ENCODE results near the gene TXNL4A.

Gene TXNL4A

DNA sequence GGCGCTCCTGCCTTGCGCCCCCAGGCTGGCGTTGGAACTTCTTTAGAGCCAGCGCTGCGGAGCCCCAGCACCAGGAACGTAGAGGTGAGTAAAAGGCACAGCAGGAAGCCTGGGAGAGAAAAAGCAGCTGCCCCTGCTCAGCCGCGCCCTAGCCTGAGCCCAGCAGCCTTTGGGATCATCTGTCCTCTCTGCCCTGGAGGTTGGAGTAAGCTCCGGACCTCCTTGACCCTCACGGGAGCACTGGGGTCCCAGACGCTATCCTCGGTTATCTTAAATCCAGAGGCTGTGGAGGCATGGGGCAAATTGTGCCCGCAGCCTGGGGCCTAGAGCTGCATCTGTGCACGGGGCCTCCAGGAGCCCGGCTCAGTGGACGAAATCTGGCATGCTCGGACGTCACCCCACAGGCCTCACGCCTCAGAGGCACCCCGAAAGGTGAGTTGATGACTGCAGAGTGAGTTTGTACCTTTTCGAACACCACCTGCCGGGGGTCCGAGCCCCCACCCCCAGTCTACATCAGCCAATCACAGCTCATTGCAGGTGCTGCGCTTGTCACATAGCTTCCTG is 35.3 kb downstream of the TXNL4A start:
- H3K27me3 Mint-ChIP-seq, result no peaks in the 10 kb centered on the region
- H3K4me3 Mint-ChIP-seq, result no peak overlapping the region
- peaks cover 14 to 19% of the 10 kb centered on the region in 2 donors for H3K36me3 Mint-ChIP-seq
- ATAC-seq (replicated peaks), result no peak
- H3K4me1 Mint-ChIP-seq, result peaks cover 24 to 34% of the 10 kb centered on the region in 2 donors
- no peak overlapping the region for H3K27ac Mint-ChIP-seq
- H3K9me3 Mint-ChIP-seq, result no peaks in the 10 kb centered on the region
- no peak for DNase-seq

DNA sequence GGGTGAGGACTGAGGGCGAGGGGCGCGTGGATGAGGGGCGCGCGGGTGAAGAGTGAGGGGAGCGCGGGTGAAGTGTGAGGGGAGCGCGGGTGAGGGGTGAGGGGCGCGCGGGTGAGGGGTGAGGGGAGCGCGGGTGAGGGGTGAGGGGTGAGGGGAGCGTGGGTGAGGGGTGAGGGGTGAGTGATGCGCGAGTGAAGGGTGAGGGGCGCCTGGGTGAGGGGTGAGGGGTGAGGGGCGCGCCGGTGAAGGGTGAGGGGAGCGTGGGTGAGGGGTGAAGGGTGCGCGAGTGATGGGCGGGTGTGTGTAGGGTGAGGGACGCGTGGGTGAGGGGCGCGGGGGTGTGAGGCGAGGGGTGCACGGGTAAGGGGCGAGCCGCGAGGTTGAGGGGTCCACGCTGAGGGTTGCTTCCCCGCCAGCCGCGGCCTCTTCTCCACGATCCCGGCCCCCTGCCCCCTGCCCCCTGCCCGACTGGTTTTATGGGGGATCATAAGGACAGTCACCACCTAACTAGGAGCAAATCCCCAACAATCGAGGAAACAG is 35.8 kb downstream of the TXNL4A start:
- Mint-ChIP-seq H3K27ac (peak overlapping the region; percentile 62), H3K9me3 (no peaks in the 10 kb centered on the region), H3K36me3 (peaks cover 14 to 19% of the 10 kb centered on the region in 2 donors), H3K4me3 (peak overlapping the region; percentile 46 to 76), H3K4me1 (peaks cover 28 to 39% of the 10 kb centered on the region in 2 donors), H3K27me3 (no peaks in the 10 kb centered on the region)
- no peak for ATAC-seq (replicated peaks)
- no peak for DNase-seq

DNA sequence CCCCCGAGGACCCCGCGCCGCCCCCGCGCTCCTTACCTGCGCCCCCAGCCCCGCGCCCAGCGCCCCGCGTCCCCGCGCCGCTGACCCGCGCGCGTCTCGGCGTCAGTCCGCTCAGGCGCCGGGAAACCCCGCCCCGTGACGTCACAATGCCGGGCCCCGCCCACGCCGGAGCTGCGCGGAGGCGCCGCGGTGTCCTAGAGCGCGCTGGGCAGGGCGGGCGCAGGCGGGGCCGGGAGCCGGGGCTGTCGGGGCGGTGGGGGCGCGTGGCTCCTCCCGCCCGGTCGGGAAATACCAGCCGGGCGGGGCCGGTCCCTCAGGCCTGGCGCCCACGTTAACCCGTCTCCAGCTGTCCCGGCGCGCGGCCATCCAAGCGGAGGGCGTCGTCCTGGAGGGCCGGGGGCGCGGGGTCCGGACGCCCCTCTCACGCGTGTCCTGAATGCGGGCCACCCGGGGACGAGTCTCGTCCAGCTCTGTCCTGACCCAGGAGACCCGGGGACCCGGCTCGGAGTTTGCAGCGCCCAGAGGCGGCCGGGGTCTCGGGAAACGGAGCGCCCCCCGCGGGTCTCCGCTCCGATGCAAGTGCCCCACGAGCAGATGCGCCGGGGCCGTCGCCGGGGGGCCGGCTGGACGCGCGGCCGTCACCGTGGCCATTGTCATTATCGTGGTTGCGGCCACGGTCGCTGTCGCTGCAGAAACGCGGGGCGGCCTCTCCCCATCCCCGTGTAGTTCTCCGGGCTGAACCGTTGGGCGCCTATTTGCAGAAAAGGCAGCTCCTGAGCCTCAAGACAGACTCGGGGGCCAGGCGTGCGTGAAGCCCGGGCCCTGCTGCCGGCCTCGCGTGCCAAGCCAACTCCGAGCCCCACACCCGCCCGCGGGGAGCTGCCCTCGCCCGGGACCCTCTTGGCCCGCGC is 36.6 kb downstream of the TXNL4A start, which contains the start of gene SLC66A2:
Gene SLC66A2 (minus strand): TSS at position 109 of the 911 bp plus-strand sequence. CDS start 727 bp downstream, outside the sequence.
- DNase-seq, result peak; percentile 79
- peaks cover 14 to 19% of the 10 kb centered on the region in 2 donors for H3K36me3 Mint-ChIP-seq
- H3K4me3 Mint-ChIP-seq, result peak within 1 kb of the TSS; percentile 88
- no peaks in the 10 kb centered on the region for H3K27me3 Mint-ChIP-seq
- ATAC-seq (replicated peaks), result peak; percentile 82 to 85
- H3K9me3 Mint-ChIP-seq, result no peaks in the 10 kb centered on the region
- peak within 1 kb of the TSS; percentile 91 for H3K27ac Mint-ChIP-seq
- H3K4me1 Mint-ChIP-seq, result peaks cover 30 to 46% of the 10 kb centered on the region in 2 donors

DNA sequence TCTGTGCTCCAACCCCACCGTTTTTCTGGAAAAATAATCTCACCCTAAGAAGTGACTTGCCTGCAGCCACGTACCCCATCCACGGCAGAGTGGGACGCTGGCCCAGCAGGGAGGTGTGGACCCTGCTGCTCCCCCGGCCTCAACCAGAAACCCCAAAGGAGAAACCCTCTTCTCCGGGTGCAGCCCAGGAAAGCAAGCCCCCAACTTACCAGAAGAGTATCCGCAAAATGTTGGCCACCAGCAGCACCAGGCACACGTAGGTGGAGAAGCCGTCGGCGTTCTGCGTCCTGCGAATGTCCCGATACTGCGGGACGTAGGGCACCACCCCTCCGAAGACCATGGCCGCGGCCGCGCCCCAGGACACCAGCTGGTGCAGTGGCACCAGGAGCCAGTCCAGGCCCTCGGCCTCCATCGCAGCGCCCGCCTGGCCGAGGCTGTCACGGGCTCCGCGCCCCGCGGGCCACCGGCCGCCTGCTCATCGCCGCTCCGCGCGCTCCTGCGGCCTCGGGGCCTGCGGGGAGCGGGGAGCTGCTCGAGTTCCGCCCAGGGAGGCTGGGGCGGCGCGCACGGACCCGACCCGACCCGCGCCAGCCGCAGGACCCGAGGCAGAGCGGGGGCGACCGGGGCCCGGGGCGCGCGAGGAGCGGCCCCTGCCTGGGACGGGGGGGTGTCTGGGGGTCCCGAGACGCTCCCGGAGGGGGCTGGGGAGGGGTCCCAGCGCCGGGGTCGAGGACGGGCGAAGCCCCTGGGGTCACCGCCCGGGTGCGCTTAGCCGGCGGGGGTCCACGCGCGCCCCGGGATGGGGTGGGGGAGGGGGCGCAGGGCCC is 37.6 kb downstream of the TXNL4A start:
- Mint-ChIP-seq H3K4me1 (peaks cover 36 to 54% of the 10 kb centered on the region in 2 donors), H3K36me3 (peaks cover 14 to 19% of the 10 kb centered on the region in 2 donors)
- peak; percentile 32 to 39 for ATAC-seq (replicated peaks)

DNA sequence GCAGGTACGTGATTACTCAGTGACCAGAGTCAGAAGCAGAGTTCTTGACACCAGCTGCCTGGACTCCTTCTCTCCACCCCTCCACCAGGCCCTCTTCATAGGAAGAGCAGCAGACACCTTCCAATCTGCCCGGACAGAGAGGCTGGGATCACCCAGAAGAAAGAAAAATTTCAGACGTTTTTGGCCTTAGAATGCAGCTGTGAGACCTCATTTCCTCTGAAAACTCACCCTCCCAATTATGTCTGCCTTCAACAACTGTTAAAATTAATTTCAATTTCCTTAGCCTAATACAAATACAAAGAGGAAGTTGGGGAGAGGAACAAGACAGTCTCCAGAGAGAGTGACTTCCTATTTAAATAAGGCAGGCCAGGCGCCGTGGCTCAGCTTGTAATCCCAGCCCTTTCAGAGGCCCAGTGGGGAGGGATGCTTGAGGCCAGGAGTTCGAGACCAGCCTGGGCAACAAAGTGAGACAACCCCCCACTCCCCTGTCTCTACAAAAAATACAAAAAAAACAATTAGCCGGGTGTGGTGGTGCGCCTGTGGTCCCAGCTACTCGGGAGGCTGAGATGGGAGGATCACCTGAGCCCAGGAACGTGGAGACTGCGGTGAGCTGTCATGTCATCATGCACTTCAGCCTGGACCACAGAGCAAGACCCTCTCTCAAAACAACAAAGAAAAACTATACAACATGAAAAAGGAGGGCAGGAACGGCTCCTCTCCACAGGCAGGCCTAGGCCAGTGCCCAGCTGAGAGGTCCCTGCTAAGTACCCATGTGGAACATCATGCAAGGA is 38.5 kb downstream of the TXNL4A start:
- no peaks in the 10 kb centered on the region for H3K27me3 Mint-ChIP-seq
- H3K36me3 Mint-ChIP-seq, result peaks cover 15 to 22% of the 10 kb centered on the region in 2 donors
- no peaks in the 10 kb centered on the region for H3K9me3 Mint-ChIP-seq
- DNase-seq (peak; percentile 28), ATAC-seq (replicated peaks) (peak; percentile 40 to 49)
- peak overlapping the region; percentile 88 for H3K4me3 Mint-ChIP-seq
- H3K4me1 Mint-ChIP-seq, result peaks cover 40 to 63% of the 10 kb centered on the region in 2 donors
- H3K27ac Mint-ChIP-seq, result peak overlapping the region; percentile 91

More for the DNA sequence above, 37.6 kb downstream of the TXNL4A start:
- H3K27me3 Mint-ChIP-seq, result no peaks in the 10 kb centered on the region
- no peaks in the 10 kb centered on the region for H3K9me3 Mint-ChIP-seq
- H3K27ac Mint-ChIP-seq, result peak overlapping the region; percentile 91
- DNase-seq, result no peak
- peak overlapping the region; percentile 88 for H3K4me3 Mint-ChIP-seq

DNA sequence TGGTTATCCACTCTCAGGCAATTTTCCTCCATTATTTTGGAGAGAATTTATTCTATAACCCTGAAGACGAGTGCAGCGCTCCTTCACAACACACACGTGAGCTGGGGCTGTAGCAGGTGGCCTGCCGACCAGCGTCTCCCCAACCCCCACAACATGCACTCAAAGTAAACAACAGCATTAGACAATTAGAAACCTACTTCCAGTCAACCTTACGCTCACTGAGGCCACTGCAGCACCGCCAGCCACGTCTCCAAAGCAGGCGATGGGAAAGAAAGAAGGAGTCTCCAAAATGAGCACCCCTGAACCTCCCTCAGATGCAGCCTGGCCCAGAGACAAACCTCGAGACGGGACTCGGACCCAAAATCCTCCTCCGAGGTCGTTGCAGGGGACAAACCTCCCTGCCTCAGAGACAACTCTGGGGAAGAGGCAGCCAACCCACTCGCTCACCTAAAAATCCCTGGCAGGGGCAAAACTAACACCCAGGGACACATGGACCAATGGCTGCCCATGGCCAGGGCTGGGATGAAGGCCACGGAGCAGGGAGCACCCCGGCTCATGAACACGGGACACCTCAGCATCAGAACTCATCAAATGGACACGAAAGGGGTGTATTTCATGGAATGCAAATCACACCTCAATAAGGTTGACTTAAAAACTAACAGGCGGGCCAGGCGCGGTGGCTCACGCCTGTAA is 39.5 kb downstream of the TXNL4A start:
- H3K27ac Mint-ChIP-seq, result no peak overlapping the region
- no peaks in the 10 kb centered on the region for H3K9me3 Mint-ChIP-seq
- ATAC-seq (replicated peaks) (no peak), DNase-seq (no peak)
- H3K4me1 Mint-ChIP-seq, result peaks cover 46 to 67% of the 10 kb centered on the region in 2 donors
- peak overlapping the region in 1 of 2 donors; percentile 88 for H3K4me3 Mint-ChIP-seq
- H3K36me3 Mint-ChIP-seq, result peaks cover 15 to 29% of the 10 kb centered on the region in 2 donors
- no peaks in the 10 kb centered on the region for H3K27me3 Mint-ChIP-seq

DNA sequence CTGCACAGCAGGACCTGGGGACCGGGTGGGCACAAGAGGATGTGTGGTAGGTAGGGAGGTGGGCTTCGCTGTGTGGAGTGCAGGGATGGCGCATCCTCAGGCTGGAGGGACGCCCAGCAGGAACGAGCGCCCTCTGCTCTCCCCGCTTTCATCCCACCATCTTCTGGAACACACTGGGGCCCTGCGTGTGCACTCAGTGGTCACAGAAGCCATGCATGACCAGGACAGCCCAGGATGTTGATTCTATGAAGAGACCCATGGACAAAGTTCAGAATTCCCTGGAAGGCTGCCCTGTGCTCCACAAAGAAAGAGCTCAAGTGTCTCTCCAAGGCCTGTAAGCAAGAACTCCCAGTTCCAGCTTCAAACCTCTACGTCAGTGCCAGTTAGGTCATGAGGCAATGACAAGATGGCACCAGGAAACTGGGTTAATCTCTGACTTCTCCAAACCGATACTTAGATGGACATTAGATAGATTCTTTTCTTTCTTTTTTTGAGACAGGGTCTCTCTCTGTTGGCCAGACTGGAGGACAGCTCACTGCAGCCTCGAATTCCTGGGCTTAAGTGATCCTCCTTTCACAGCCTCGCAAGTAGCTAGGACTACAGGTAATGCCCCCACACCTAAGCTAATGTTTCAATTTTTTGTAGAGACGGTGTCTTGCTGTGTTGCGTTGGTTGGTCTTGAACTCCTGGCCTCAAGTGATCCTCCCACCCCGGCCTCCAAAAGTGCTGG is 40.3 kb downstream of the TXNL4A start:
- Mint-ChIP-seq H3K27me3 (no peaks in the 10 kb centered on the region), H3K9me3 (no peaks in the 10 kb centered on the region), H3K4me3 (no peak overlapping the region), H3K36me3 (peaks cover 15 to 29% of the 10 kb centered on the region in 2 donors), H3K27ac (peak overlapping the region; percentile 25), H3K4me1 (peaks cover 46 to 66% of the 10 kb centered on the region in 2 donors)
- DNase-seq, result no peak
- no peak for ATAC-seq (replicated peaks)

DNA sequence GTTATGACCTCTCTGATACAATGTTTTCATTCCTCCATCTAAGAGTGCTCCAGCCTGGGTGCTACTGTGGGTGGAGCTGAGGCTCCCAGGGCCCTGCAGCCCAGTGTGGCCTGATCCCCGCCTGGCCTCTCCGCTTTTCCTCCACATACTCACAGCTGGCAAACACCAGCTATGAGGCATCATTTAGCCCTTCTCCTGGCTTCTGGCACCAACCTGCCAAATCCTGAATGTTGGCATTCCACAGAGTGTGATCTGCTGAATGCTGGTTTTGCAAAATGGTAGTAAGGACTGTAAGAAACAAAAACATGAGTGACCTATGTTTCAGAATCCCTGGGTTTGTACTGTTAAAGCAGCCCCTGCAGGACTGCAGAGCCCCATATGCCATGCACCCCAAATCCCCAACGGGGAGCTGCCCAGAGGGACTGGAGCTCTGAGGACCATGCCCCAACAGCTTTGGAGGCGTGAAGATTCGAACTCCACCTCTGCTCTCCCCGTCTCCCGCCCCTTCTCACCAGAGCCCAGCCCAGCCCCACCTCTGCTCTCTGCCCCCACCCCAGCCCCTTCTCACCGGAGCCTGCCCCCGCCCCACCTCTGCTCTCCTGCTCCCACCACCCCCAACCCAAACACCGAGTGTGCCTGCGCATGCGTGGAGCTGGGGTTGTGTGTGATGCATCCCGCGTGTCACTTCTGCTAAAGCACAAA is 41.2 kb downstream of the TXNL4A start:
- no peaks in the 10 kb centered on the region for H3K9me3 Mint-ChIP-seq
- H3K27me3 Mint-ChIP-seq, result no peaks in the 10 kb centered on the region
- H3K4me1 Mint-ChIP-seq, result peaks cover 46 to 66% of the 10 kb centered on the region in 2 donors
- ATAC-seq (replicated peaks) (no peak), DNase-seq (no peak)
- H3K27ac Mint-ChIP-seq, result peak overlapping the region; percentile 25
- H3K4me3 Mint-ChIP-seq, result no peak overlapping the region
- H3K36me3 Mint-ChIP-seq, result peaks cover 19 to 36% of the 10 kb centered on the region in 2 donors

DNA sequence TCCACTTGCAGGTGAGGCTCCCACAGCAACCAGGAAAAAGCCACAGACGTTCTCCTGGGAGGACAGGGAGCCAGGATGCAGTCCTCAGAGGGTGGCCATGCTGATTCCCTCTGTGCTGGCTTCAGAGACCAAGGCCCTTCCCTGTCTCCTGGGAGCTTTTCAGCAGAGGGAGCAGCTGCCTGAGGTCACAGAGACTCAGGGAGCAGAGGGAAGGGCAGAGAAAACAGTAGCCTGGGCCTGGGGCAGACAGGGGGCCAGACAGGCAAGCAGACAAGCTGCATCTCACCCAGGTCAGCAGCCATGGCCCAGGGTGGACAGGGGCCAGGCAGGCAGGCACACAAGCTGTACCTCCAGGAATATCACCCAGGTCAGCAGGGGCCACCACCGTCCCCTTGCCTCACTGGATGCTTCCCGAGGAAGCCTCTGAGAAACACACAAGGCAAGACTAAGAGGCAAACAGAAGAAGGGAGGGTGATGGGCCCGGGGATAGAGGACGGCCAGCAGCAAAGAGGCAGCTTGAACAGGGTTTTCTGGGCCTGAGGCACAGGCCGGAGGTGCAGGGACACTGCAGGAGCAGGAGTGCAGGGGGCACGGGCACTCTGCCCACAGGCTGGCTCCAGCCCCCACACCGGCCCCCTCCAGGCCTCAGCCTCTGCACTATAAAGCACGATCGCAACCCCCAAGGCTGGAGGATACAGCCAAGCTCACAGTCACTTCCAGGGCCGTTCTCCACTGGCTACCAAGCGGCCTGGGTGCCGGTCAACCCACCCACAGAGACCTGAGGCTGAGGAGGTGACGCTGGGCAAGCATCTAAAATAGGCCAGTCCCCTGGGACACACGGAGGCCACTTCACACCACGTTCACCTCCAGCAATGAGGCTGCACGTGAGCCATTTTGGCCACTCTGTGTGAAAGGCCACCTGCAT is 43.0 kb downstream of the TXNL4A start:
- no peak overlapping the region for H3K4me3 Mint-ChIP-seq
- no peaks in the 10 kb centered on the region for H3K27me3 Mint-ChIP-seq
- H3K27ac Mint-ChIP-seq, result peak overlapping the region; percentile 83

DNA sequence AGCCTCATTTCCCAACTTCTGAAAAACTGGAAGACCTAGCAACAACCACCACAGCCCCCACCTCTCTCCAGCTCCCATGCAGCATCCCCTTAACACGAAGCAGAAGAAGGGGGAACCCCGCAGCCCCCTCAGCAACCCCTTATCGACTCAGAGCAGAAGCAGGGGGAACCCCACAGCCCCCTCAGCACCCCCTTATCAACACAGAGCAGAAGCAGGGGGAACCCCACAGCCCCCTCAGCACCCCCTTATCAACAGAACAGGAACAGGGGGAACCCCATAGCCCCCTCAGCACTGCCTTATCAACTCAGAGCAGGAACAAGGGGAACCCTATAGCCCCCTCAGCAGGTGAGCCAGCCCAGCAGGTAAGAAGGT is 43.6 kb downstream of the TXNL4A start:
- no peaks in the 10 kb centered on the region for H3K9me3 Mint-ChIP-seq
- DNase-seq (no peak), ATAC-seq (replicated peaks) (peak; percentile 38 to 46)
- H3K4me1 Mint-ChIP-seq, result peaks cover 38 to 61% of the 10 kb centered on the region in 2 donors
- no peaks in the 10 kb centered on the region for H3K27me3 Mint-ChIP-seq
- H3K36me3 Mint-ChIP-seq, result peaks cover 30 to 45% of the 10 kb centered on the region in 2 donors
- peak overlapping the region; percentile 83 for H3K27ac Mint-ChIP-seq
- H3K4me3 Mint-ChIP-seq, result no peak overlapping the region

More for the DNA sequence above, 43.0 kb downstream of the TXNL4A start:
- no peak for ATAC-seq (replicated peaks)
- Mint-ChIP-seq H3K36me3 (peaks cover 29 to 45% of the 10 kb centered on the region in 2 donors), H3K9me3 (no peaks in the 10 kb centered on the region), H3K4me1 (peaks cover 44 to 63% of the 10 kb centered on the region in 2 donors)
- DNase-seq, result no peak

DNA sequence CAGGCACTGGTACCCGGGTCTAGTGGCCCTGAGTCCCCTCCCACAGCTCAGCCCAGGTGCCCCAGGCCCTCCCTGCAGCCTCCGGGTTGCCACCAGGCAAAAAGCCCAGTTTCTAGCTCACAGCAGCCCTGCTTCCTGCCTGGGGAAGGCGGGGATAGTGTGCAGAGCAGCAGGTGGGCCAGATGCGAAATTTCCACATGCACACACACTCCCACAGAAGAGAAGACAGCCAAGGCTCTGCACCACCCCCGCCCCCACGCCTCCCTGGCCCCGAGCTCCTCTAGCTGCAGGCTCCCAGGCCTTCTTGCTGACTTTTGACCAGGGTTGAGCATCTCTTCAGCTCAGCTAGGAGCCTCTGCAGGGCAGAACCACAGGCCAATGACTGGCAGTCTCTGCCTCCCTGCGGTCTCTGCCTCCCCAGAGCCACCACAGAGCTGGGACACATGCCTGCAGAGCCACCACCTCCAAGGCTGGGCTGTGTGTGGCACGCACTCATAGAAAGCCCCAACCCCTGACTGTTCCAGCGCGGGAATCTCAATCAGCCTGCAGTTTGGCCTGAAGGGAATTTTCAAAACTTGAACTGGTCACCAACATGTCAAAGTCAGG is 44.1 kb downstream of the TXNL4A start:
- no peaks in the 10 kb centered on the region for H3K27me3 Mint-ChIP-seq
- DNase-seq (no peak), ATAC-seq (replicated peaks) (peak; percentile 77 to 79)
- H3K9me3 Mint-ChIP-seq, result no peaks in the 10 kb centered on the region
- peaks cover 35 to 57% of the 10 kb centered on the region in 2 donors for H3K4me1 Mint-ChIP-seq
- H3K4me3 Mint-ChIP-seq, result peak overlapping the region in 1 of 2 donors; percentile 11
- H3K27ac Mint-ChIP-seq, result peak overlapping the region; percentile 83
- peaks cover 29 to 44% of the 10 kb centered on the region in 2 donors for H3K36me3 Mint-ChIP-seq

Data from stimulated activated naive B cell treated with anti-CD40 and anti-IgM and Interleukin-4, amounts not matched to agents 10 μg/mL and 1 μg/mL and 100 μg/mL, for 72 hours (primary cell).